Epidermal melanocyte (primary cell): ENCODE results near the gene LRRC8A.
"Not testable (repeated sequence)": the region's sequence is repeated elsewhere in the genome, so short reads cannot be mapped to it uniquely, and the experiment has no call there.

Experiments
- DNase-seq: peaks from one replicate; pipeline ENCODE4 v3.0.0; 2011; ENCODE audit warnings: low spot score; ENCODE audit not compliant: insufficient read length

LRRC8A gene

DNA sequence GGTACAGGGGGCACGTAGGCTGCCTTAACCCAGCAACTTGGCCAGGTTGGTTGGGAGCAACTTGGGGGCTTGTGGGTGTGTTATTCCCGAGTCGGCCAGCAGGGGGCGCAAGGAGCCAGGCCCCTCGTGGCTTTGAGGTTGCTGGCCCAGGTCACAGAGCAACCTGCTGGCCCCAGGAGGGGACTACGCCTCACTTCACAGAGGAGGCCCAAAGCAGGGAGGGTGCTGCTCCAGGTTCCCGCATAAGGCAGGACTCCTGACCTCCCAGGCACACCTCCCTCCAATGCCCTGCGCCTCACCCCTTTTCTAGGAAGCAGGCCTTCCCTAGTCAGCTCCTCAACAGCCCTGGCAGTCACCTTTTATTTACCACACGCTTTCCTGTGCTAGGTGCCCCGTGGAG, 18.3 kb upstream of the LRRC8A start:
- DNase-seq: peak; percentile 53

DNA sequence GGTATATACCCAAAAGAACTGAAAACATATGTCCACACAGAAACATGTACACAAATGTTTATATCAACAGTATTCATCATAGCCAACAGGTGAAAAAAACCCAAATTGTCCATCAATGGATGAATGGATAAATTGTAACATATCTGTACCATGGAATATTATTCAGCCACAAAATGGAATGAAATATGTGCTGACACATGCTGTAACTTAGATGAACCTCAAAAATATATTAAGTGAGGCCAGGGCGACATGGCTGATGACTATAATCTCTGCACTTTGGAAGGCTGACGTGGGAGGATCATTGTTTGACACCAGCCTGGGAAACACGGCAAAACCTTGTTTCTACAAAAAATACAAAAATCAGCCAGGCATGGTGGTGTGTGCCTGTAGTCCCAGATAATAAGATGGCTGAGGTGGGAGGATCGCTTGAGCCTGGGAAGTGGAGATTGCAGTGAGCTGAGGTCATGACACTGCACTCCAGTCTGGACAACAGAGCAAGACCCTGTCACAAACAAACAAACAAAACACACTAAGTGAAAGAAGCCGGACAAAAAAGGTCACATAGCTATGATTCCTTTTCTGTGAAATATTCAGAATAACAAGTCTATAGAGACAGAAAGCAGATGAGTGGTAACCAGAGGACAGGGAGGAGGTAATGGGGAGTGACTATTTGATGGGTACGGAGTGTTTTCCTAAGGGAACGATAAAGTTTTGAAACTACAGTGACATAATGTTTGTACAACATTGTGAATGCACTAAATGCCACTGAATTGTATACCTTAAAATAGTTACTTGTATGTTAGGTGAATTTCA, 11.6 kb upstream of the LRRC8A start:
- DNase-seq: no peak

DNA sequence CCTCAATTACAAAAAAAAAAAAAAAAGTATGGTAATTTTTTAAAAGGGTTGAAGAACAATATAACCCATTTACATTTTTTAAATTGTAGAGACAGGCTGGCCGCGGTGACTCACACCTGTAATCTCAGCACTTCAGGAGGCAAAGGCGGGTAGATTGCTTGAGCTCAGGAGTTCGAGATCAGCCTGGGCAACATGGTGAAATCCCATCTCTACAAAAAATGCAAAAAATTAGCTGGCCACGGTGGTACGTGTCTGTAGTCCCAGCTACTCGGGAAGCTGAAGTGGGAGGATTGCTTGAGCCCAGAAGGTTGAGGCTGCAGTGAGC, 11.0 kb upstream of the LRRC8A start:
- not testable (repeated sequence) for DNase-seq

DNA sequence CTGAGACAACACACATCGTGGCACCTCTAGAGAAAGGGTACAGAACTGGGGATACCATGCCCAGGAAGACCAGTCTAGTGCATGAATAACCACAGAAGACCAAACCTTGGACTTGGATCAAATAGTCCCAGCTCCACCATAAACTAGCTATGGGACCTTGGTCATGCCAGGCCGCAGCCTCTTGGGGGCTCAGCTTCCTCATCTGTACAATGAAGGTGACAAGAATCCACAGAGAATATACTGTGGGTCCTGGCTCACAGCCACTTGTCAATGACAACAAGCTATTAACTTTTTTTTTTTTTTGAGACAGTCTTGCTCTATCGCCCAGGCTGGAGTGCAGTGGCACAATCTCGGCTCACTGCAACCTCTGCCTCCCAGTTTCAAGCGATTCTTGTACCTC, 4.1 kb upstream of the LRRC8A start:
- DNase-seq: no peak

DNA sequence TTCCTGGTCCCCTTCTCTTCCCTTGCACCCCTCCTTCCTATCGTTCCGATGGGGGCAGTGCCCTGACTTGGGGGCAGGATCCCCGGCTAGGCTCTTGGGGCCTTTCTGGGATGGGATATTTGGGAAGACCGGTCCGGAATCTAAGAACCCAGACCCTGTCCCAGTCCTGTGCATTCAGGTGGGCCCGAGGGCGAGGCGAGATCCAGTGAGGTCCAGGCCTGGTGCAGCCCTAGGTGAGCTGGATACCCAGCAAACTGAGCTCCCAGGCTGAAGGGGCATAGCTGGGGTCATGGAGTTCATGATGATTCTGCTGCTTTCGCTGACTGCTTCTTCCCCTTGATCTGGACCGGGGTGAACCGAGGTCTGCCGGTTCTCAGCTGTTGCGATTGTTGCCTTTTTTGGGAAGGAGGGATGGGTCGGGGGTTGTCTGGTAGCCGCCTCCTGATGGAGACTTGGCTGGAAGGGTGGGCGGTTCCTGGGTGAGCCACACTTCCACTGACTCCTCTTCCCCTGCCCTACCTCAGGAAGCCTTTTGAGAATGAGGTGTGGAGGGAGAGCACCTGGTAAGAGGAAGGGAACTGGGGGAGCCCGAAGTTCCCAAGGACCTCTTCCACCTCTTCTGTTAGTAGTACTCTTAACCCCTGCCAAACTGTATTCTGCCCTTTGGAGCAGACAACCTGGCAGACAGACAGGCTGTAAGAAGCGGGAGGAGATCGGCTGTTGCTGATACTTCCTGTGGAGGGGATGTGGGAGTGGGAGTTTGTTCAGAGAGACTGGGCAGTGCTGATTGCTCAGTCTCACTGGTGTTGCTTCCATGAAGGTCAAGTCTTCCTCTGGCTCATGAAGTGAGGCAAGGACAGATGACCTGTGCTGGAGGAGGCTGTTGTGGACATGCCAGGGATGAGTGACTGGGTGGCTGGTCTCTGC, 1.0 kb downstream of the LRRC8A start:
- no peak for DNase-seq

DNA sequence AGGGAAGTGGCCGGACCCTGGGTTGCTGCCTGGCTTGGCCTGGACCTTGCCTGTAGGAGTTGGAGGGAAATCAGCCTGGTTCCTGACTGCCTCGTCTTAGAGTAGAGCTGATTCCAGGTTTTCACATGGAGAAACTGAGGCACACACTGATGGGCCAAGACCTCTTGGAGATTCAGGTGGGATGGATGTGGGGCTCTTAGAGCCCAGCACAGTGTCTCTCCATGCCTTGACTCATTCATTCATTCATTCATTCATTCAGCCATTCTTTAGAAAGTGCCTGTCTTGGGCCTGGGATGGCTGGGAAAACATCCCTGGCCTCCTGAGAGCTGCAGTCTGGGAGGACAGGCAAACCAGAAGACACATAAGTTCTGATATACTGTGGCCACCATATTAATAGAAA, 2.2 kb downstream of the LRRC8A start:
- DNase-seq: no peak

DNA sequence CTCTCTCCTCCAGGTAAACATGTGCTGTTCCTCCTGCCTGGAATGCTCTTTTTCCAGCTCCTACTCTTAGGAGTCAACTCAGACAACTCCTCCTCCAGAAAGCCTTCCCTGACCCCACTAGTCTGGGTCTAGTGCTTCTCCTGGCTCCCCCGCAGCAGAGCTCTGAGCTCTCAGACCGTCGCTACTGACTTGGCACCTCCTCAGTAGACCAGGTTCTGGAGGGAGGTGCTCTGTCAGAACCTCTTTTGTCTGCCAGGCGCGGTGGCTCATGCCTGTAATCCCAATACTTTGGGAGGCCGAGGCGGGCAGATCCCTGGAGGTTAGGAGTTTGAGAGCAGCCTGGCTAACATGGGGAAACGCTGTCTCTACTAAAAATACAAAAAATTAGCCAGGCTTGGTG, 3.4 kb downstream of the LRRC8A start:
- DNase-seq: no peak

DNA sequence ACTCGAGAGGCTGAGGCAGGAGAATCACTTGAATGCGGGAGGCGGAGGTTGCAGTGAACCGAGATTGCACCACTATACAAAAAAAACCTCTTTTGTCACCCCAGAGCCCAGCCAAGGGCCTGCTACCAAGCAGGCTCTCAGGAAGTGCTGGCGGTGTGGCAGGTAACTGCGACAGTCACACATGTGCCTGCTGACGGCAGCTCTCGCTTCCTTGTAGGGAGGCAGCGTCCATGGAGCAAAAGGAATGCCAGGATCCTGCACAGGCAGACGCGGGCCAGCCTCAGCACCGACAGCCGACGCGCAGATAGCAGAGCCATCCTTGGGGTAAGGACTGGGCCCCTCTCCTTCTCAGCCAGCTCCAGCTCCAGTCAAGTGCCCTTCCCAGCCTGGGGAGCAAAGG, 3.9 kb downstream of the LRRC8A start:
- no peak for DNase-seq

DNA sequence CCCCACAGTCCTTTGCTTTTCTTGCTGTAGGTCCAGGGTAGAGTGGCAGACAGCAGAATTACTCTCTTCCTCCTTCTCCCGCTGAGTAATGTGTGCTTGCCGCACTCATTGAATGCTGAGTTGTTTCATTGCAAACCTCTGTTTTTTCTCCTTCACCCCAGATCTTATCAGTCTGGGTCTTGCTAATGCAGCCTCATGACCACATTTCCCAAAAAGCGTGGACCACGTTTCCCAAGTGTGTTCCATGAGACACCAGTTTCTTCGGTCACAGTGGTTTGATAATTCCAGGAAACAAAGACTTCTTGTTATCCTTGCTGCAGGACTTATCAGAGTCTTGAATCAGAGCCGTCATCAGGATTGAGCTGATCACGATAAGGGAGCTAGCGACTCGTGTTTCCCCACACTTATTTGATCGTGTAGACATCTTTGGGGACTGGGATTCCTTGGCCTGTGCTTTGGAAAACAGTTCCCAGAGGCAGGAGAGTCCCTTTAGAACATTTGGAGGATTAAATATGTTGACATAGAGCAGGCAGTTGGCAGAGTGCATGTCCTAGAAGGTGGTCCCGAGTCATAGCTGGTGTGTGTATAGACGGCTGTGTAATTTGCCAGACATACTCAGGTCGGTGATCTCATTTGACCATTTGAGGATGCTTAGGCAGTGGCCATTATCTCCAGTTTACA, 4.4 kb downstream of the LRRC8A start:
- no peak for DNase-seq

DNA sequence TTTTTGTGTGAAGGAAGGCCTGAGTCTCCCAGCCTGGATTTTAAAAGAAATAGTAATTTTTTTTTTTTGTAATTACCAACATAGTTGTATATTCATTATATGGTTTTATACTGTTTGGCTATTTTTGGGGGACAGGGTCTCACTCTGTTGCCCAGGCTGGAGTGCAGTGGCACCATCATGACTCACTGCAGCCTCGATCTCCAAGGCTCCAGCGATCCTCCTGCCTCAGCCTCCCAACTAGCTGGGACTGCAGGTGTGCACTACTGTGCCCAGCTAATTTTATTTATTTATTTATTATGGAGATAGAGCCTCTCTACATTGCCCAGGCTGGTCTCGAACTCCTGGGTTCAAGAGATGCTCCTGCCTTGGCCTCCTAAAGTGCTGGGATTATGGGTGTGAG, 5.1 kb downstream of the LRRC8A start:
- DNase-seq: no peak

DNA sequence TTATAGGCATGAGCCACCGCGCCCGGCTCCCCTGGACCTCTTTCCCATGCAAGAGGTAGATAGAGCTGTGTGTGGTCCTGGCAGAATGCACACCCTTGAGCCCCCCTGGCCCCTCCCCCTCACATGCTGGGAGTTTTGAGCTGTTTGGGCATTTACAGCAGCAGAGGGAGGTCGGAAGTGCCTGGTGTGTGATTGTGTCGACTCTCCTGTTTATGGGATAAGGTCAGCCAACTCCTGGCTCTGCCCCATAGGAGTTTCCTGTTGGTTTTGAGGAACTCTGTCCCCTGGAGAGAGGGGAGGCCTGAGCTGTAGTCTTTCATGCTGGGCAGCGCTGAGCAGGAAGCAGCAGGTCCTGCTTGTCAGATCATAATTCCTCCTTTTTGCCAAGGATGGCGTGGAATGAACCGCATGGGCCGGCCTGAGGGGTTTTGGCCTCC, 6.0 kb downstream of the LRRC8A start:
- DNase-seq: no peak

DNA sequence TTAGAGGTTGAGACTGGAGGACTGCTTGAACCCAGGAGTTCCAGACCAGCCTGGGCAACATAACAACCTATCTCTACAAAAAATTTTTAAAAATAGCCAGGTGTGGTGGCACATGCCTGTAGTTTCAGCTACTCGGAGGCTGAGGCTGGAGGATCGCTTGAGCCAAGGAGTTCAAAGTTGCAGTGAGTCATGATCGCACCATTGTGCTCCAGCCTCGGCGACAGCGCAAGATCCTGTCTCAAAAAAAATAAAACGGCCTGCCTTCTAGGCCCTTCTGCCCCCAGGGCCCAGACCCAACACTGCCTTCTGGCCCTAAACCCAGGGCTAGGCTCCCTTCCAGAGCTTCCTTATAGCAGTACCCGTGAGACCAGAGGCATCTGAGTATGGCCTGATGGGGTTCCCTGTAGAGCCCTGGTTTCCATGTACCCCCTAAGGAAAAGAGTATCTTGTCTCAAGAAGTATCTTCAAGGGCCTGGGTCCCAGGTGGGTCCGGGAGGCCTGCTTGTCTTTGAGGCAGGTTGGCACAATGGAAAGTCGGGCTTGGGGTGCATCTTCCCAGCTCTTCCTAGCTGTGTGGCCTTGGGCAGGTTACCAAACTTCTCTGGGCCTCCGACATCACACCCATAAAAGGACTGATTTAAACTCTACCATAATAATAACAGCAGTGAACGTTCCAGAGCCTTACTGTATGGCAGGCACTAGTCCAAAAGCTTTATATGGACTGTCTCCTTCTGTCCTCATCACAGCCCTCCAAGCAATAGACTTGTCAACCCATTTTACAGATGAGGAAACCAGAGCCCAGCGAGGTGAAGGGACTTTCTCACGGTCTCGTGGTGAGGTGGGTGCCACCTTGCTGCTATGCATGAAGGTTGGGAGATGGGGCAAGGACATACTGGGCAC, 9.6 kb downstream of the LRRC8A start:
- no peak for DNase-seq

DNA sequence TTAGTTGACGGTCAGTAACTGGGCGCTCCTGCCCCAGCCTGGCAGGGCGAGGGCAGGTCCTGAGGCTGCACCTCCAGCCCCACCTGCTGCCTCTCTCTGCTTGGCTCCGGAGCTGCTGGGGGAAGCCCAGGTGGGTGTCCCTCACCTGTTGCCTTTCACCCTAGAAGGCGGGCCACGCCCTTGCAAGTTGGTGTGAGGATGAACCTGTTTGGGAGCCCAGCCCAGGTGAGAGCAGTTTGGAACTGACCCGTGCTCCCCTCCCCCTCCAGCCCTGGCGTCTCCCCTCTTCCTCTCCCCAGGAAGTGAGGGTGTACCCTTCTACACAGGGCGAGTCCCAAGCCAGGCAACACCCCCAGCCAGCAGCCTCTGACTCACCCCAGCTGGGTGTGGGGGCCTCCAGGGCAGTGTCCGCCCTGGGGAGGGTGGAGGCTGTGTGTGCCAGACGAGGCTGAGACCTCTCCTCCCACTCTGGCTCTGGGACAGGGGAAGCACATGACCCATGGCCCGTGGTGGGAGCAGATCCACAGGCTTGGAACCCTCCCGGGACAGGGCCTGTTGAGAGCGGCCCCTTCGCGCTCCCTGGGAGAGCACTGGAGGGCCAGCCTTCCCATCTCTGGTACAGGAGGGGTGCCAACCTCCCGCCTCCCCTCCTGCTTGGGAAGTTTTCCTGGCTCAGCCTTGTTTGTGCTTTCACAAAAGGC, 10.4 kb downstream of the LRRC8A start:
- peak; percentile 86 for DNase-seq

DNA sequence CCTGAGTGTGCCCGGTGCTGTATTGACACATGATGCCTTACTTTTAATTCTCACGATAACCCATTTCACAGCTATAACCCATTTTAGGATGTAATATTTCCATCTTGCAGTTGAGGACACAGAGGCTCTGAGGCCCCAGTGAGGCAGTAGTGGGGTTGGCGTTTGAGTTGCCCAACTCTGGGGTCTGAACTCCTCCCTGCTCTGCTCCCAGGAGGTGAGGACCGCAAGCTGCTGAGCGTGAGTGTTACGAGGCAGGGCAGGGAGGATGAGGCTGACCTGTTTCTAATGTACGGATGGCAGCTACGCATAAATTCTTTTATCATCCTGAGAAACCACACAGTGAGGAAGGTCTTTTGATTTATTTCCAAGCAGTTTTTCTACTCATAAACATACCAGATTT, 11.4 kb downstream of the LRRC8A start:
- DNase-seq: no peak

DNA sequence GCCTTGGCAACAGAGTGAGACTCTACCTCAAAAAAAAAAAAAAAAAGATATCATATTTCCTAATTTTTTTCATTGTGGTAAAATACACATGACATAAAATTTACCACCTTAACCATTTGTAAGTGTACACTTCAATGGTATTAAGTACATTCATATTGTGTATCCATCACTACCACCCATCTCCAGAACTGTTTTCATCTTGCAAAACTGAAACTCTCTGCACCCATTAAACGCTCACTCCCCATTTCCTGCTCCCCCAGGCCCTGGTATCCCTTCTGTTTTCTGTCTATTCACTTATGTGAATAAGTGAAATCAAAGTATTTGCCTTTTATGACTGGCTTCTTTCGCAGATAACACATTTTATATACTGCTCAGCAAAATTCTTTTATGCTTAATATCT, 12.8 kb downstream of the LRRC8A start:
- DNase-seq: no peak

DNA sequence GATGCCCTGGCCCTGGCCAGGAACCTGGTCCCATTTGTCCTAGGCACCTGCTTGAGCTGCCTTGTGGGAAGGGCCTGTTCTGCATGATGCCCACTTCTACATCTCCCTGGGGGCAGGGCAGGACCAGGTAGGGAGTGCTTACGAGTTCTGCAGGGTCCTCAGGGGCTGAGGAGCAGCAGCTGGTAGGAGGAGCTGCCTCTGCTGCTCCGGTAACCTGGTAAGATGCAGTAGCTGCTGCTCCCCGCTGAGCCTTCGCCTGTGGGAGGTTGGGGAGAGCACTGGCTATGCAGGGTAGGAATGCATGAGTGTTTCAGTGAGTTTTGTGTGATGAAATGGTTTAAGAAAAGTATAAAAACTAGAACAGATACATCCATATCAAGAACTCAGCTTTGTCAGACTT, 13.6 kb downstream of the LRRC8A start:
- DNase-seq: no peak

DNA sequence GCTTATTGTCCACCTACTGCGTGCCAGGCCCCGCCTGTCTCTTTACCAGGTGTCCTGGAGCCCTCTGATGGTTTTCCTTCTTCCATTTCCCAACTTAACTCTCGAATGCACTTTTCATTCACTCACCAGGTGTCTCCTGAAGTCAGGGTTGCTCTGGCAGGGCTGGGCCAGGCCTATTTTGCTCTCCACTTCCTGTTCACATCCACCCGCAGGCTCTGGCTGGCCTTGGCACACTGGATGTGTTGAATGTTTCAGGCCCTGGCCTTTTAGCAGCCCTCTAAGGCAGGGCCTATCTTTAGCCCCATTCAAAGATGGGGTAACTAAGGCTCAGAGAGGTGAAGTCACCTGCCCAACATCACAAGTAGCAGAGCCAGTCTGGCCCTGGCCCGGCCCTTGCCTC, 16.4 kb downstream of the LRRC8A start:
- DNase-seq: no peak

DNA sequence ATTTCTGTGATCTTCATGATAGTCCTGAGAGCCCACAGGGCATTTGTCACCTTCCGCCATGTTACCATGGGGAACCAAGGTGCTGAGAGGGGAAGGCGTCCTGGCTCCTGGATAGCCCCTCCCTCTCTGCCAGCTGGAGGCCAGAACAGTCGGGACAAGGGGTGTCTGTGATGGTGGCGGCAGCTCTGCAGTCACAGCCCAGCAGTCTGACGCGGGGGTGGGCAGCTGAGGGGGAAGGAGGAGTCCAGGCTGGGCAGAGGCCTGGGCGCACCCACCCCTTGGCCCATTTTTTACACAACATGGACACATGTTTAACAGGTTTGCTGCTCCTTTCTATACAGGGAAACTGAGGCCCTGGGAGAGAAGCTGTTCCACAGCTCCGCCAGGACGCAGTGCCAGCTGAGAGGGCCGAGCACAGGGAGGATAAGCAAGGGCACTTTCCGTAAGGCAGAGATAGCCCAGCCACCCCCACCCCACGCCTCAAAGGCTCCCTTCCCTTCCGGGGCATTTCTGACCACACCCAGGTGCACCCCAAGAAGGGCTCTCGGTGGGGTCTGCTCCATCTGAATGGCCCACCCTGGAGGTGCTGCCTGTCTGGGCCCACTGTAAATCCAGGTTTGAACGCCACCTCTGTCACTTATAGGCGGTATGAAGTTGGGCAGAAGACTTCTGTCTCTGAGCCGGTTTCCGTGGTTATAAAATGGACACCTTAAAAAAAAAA, 17.1 kb downstream of the LRRC8A start:
- no peak for DNase-seq

DNA sequence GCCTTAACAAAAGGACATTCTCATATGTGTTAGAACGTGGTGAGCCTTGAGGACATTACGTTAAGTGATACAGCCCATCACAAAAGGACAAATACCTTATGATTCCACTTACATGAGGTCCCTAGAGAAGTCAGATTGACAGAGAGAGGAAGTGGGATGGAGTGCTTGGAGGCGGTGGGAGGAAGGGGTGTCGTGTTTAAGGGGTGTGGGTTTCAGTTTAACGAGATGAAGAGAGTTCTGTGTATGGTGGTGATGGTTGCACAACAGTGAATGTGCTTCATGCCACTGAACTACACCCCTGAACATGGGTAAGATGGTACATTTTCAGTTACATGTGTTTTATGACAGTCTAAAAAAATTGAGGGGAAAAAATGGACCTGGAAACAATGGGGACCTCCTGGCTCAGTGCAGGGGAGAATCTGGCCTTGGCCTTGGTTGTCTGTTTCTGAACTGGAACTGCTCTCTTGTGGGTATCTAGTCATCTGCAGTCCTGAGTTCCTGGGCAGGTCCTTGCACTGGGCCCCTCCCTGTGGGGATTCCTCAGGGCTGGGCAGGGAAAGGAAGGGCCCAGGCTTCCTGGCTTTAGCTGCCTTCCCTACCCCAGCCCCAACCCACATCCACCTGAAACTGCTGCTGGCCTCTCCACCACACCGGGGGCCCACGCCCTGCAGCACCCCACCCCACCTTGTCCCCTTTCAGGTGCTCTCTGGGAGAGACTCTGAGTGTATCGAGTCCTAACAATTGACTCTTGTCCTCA, 17.8 kb downstream of the LRRC8A start:
- DNase-seq: no peak
